ENCODE results near the gene EPB41L2.
A peak's percentile ranks its signal among the peaks of the same experiment; 100 is the strongest.

EPB41L2 gene

DNA sequence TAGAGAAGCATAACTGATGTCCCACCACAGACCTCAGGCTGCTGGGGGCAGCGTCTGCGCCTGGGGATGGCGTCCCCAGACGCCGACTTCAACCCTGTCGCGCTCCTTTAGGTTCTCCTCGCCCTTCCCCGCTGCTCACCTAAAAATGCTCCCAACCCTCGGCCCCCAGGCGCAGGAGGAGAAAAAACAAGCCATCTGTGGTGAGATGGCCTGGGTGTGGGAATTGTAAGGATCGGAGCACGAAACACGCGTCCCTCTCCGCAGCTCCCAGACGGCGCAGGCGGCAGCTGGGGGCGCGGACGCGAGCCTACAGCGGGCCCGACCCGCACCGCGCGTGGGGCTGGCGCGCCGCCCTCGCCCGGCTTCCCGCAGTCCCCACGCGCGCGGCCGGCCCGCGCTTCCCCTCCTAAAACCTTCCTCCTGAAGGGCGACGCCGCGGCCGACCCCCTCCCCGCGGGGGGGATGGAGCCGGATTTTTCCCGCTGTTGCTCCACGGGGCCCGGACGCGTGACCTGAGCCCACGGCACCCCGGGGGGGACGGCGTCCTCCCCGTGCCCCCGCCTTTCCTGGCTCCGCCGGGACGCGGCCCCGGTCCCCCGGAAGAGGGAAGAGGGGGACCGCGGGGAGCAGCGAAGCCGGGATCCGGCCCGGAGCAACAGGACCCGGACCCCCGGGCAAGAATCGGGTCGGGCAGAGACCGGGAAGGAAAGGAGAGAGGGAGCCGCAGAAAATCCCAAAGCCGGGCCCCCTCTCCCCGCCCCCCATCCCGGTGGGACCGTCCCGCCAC lies 611 bp downstream of the EPB41L2 start:
- peak in 2 of 3 experiments; percentile 4 to 13 for DNase-seq (ENCODE audit: low read depth in 2 of 3, low spot score in 2 of 3)

DNA sequence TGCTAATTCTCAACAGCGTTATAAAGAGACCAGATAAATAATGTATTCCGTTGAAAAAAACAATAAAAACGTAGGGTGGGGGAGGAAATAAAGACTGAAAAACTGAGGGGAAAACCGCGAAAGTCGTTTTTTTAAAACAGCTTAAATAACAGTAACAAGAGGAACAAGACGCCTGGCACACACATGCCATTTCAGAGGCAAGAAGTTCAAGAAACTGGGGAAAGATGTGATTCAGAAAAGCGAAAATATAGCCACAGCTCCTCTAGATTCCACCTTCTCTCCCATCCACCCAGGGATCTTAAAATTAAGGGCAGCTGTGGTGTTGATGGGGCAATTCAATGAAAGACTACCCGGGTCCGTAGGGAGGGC lies 1.3 kb downstream of the EPB41L2 start:
- DNase-seq (ENCODE audit: low read depth in 2 of 3, low spot score in 2 of 3): no peak

DNA sequence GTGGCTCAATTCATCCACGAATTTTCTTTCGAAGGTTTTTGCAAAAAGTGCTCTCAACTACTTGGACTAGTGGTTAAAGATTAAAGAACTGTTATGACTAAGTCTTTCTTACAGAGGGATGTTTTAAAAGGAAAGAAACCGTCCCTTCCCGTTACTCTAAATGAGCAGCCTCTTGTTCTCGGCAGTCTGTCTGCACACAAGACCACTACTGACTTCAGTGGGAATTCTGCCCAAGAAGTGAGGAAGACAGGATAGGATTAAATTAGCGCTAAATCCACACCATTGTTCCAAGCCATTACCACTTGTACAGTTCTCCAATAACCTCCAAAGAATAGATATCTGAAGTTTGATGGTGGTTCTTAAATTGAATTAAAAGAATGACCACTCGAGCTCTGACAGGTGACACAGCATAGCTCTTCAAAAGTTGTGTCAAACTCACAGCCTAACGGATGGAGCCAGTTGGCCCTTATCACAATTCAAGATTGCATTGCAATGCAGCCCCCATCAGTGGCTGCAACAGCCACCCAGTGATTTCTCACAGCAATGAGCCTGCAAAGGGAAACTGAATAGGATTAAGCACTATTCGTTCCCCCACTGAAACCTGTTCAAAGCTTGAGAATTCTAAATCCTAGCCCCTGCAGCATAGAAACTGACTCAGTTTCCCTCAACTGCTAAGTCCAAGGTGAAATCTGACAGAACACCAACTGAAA lies 1.8 kb downstream of the EPB41L2 start:
- no peak for DNase-seq (ENCODE audit: low read depth in 2 of 3, low spot score in 2 of 3)

DNA sequence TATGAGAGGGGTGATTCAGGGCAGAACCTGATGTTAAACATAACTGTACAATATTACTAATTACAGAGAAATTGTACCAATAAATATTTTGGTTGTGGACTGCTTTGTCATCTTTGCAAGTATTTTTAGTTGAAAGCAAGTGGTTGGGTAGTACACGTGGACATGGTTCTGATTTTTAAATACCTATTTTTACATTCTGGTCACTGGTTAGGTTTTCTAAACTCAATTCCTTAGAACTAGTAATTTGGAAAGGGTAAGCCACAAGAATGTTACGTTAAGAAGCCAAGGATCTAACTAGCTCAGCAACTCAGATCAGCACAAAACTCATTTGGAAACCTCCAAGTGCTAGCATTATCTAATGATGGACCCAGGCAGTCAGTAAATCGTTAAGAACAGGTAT lies 2.7 kb downstream of the EPB41L2 start:
- no peak for DNase-seq (ENCODE audit: low read depth in 2 of 3, low spot score in 2 of 3)

DNA sequence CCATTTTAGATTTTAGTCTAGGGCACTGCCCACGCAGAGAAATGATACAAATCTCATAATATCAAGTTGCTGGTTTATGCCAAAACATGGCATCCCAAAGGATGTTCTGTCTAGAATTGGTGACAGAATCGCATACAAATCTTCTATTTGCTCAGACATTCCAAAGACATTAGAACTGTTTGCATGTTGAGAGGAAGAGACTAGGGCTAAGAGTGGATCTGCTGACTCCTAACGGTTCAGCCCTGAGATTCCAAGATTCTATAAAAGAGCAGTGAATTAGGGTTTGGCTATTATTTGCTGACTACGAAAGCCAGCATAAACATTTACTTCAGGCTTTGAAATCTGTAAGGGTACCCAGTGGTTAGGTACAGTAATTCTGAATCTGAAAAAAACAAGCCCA lies 3.6 kb downstream of the EPB41L2 start:
- no peak for DNase-seq (ENCODE audit: low read depth in 2 of 3, low spot score in 2 of 3)

DNA sequence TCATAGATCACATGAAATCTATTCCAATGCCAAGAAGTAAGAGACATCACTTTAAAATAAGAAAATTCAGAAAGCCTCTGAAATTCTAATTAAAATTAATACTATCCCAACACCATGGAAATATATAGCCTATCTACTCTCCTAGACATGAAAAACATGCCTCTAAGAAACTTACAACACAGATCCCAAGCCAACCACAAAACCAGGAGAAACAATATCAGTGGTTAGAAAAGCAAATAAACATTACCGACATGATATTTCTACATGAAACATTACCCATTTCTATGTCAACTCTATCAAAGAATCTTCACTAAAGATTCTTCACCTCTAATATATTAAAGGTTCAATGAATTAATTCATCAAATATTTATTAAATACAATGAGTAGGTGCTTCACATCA lies 4.8 kb downstream of the EPB41L2 start:
- DNase-seq (ENCODE audit: low read depth in 2 of 3, low spot score in 2 of 3): no peak

DNA sequence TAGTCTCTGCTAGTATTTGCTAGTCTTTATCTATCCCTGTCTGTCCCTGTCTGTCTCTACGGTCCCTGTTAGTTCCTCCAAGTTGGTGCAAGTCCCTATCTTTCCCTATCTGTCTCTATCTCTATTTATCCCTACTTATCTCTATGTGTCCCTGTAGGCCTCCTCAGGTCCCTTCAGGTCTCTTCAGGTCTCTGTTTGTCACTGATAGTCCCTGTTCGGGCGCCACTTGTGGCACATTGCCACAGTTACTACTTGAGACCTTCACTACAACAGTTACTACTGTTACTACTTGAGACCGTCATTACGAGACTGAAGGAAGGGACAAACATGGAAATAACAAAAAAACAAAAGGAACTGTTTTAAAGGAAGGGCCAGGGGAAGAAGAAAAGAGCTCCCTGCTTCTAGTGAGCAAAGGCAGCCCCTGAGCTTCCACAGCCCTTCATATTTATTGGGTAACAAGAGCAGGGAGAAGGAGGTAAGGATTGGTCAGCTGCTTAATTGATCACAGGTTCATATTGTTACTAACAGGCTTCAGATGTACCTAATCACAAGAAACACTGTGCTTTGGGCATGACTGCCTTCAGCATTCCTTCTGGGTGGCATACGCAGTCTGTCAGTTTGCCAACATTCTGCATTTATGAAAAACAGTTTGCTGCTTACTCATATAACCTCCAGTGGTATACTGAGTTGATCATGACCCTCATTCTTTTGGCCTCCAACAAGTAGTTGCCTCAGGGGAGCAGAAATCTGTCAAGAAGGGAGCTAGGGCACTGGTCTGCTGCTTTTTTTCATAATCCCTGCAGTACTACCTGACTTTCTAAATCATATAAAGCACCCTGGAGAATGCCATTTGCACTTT lies 8.4 kb downstream of the EPB41L2 start:
- DNase-seq (ENCODE audit: low read depth in 2 of 3, low spot score in 2 of 3): no peak

DNA sequence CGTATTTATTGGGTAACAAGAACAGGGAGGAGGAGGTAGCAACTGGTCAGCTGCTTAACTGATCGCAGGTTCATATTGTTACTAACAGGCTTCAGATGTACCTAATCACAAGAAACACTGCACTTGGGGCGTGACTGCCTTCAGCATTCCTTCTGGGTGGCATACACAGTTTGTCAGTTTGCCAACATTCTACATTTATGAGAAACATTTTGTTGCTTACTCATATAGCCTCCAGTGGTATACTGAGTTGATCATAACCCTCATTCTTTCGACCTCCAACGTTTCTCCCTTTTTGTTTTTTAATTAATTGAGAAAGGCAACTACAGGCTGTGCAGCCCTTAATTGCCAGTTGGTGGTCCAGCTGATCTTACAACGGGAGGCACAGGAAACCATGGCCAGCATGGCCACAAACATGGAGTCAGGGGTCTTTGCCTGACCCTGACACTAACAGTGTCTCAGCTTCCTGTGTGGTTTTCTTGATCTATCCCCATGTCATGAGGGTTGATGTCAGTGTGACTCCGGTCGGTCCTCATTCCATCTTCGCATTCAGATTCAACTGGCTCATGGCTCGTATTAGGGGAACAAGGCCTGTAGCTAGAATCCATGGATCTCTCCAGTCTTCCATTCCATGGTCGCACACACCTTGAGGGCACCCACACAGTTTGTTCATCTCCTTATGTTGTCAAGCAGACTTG lies 9.4 kb downstream of the EPB41L2 start:
- DNase-seq (ENCODE audit: low read depth in 2 of 3, low spot score in 2 of 3): no peak

DNA sequence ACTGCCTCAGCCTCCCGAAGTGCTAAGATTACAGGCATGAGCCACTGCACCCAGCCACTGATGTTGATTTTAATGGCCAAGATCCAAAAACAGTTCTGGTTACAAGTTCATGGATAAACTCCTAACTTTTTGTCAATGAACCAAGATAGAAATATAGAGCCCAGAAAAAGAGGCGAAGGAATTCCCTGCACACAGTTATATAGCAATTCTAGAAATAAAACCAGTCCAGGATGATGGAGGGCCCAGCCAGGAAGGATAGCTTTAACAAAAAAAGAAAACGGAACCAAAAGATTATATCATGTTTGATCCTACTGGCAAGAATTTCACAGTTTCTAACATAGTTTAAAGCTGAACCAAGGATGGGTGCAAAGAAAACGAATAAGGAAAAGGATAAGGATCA lies 10.9 kb downstream of the EPB41L2 start:
- no peak for DNase-seq (ENCODE audit: low read depth in 2 of 3, low spot score in 2 of 3)

DNA sequence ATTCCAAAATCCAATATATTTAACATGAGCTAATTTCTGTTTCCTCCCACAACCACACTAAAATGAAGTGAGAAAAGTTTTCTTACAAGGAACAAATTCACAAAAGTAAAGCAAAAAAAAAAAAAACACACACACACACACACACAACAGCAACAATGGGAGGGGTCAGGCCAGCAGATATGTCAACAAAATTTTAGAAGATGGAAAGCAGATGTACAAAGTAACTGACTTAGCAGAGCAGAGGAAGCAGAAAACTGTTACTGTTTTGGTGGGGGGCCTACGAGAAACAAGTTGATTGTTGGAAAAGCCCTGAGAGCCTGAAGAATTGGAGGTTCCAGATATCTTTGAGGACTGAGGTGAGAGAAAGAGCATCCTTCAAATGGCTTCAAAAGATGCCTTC lies 11.7 kb downstream of the EPB41L2 start:
- DNase-seq (ENCODE audit: low read depth in 2 of 3, low spot score in 2 of 3): no peak

DNA sequence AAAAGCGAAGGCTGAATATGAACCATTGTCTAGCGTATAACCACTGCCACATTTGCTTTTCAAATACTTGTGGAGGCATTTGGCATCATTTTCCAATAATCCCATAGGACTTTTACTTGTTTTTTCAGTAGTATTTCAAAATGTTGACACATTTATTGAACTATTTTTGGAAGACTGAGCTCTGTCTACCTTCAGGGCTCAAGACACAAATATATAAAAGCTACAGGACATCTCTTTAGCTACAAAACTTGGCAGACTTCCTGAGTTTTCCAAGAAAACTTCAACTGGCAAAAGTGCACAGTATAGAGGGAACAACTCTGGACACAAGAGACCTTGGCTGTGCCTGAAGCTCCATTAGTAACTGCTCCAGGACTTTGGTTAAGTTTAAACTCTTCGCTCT lies 13.4 kb downstream of the EPB41L2 start:
- no peak for DNase-seq (ENCODE audit: low read depth in 2 of 3, low spot score in 2 of 3)

DNA sequence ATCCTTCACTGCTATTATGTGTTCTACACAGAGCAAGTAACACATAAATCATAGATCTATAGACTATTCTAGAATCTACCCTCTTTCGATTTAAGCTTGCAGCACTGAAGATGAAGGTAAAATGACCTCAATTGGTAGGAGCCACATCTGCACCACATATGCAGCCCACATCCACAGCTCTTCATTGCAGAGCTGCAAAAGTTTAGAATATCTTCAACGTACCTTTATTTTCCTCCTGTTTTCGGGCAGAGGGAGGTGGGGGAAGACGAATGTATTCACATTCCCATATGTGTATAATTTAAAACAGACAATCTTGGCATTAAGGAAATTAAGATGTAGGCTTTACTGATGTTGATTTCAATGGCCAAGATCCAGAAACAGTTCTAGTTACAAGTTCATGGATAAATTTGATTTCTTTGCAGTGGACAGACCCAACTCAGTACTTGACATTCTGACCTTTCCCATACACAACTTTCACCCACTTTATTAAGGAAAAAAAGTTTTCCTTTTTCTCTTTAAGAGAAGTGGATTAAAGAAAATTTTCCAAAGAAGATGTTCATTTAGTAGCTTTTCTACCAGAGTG lies 14.0 kb downstream of the EPB41L2 start:
- DNase-seq (ENCODE audit: low read depth in 2 of 3, low spot score in 2 of 3): no peak

DNA sequence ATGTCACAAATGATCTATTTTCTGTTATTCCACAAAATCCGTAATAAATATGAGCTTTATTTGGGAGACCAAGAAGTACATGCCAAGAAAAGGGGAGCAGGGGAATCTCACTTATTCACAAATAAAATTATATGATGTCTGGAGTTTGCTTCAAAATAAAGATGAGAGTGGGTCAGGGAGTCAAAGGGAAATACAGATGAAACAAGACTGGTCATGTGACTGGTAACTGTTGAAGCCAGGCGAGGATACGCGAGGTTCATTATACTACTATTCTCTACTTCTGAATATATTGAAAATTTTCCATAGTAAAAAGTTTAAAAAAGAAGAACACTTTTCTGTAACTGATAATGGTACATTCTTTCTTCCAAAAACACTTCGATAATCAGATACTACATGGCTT lies 14.6 kb downstream of the EPB41L2 start:
- DNase-seq (ENCODE audit: low read depth in 2 of 3, low spot score in 2 of 3): no peak

DNA sequence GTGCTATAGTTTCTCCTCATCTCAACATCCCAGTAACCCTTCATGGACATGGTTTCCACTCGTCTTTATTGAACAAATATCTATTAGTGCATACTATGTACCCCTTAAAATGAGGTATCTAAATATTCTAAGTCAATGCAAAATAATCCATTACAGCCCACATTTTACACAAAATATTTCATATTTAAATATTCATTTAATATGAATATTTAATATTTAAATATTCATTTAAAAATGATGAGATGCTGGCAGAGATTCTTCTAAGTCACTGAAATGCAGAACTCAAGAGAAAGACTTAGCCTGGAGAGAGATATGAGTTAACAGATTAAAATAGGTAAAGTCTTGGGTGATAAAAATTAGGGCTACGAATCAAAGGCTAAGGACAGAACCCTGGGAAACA lies 17.9 kb downstream of the EPB41L2 start:
- no peak for DNase-seq (ENCODE audit: low read depth in 2 of 3, low spot score in 2 of 3)

DNA sequence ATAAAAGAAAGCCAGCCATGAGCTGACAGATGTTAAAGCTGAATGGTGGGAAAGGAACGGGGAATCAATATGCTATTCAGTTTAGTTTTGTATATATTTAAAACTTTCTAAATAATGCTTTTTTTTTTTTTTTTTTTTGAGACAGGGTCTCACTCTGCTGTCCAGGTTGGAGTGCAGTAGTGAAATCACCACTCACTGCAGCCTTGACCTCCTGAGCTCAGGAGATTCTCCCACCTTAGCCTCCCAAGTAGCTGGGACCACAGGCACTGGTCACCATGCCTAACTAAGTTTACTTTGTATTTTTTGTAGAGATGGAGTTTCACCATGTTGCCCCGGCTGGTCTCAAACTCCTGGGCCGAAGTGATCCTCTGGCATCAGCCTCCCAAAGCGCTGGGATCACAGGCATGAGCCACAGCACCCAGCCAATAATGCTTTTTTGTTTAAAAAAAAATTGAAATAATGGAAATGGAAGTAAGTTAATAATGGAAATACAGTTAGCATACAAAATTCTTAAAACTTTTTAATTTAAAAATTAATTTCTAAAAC lies 19.1 kb downstream of the EPB41L2 start:
- no peak for DNase-seq (ENCODE audit: low read depth in 2 of 3, low spot score in 2 of 3)

DNA sequence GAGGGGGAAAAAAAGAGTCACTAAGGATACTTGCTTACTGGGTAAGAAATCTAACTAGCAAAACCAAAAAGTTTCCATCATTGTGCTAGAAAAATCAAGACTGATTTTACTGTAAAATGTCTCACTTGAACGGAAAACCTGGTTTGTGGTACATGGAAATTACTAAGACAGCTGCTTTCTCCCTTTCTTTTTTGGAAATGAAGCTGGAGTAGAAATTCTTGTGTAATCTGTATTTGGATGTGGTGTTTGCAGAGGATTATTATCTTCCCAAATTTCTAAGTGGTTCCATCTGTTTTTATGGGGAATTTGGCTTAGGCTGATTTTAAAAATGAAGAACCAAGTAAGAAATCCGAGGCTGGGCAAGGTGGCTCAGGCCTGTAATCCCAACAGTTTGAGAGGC lies 20.4 kb downstream of the EPB41L2 start:
- no peak for DNase-seq (ENCODE audit: low read depth in 2 of 3, low spot score in 2 of 3)

DNA sequence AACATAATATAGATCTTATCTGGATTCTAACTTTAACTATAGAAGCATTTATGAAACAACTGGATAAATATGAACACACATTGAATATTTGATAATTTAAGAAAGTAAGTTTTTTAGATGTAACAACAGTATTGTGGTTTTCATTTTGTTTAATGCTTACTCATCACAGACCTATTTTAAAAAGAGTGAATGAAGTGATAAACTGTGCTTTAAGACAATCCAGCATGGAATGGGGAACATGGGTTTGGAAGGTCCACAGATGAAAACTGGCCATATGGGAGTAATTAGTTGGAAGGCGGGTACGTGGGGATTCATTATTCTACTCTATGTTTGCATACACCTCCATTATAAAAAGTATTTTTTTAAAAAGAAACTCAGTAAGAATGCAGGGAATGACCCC lies 21.2 kb downstream of the EPB41L2 start:
- DNase-seq (ENCODE audit: low read depth in 2 of 3, low spot score in 2 of 3): no peak

DNA sequence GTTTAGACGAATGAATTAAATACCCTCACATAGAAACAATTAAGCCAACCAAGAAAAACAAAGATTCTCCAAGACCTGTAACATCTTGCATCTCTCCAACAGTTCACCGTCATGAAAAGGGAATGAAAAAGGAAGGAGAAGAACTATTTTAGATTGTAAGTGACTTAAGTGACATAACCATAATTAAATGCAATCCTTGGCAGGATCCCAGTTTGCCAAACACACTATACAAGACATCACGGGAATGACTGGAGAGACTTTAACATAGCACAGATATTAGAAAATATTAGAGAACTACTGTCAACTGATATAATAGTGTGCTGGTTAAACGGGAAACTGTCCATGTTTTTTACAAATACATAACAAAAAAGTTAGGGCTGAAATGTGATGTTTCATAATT lies 22.2 kb downstream of the EPB41L2 start:
- DNase-seq (ENCODE audit: low read depth in 2 of 3, low spot score in 2 of 3): no peak

DNA sequence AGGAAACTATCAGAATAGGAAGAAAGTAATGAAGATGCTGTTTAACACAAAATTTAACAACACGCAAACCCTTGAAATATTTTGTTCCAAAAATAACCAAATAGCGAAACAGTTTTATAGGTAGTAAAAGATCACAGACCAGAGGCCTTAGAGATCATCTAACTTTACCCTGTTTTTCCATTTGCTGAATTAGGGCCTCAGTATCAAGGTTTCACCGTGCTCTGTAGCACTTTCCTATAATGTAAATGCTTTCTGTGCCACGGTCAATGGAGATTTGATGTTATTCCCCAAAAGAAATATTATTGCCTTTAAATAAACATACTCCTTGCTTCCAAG lies 23.7 kb downstream of the EPB41L2 start:
- no peak for DNase-seq (ENCODE audit: low read depth in 2 of 3, low spot score in 2 of 3)

DNA sequence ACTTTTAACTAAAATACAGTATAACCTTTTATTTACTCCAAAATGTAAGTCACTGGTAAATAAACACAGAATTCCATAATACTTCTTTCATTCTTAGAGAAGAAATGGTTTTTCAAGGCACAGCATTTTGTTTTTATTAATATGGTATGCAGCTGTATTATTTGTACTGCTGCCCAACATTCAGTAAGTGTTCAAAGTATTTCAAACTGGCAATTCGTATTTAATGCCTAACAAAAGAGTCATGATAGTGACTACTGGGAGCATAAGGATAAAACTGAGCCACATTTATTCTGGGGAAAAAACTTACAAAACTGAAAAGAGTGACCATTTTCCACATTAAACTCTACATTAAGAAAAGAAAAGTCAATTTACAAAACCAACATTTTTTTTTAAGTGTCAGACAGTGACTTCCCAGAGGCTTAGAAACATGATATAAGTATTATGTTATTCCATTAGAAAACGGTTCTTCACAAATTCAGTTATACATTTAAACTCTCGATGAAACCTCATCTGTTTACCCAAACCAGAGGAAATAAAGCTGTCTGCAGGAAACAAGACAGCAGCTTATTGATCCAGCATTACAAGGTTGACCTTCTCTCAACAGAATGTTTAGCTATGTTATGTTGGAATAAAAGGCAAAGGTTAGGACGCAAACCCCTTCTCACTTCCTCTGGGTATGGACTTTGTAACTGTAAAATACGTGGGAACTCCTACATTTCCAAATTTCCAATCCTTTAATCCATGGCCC lies 24.3 kb downstream of the EPB41L2 start:
- no peak for DNase-seq (ENCODE audit: low read depth in 2 of 3, low spot score in 2 of 3)
